ENCODE data around the gene VILL. TPM values are rescaled to one million over a fixed set of nuclear protein-coding genes. Genes with fewer than 3 reads are reported as not detected.

Gene VILL
- total RNA-seq: 10 to 100 TPM; 12.5 to 16.1 TPM

DNA sequence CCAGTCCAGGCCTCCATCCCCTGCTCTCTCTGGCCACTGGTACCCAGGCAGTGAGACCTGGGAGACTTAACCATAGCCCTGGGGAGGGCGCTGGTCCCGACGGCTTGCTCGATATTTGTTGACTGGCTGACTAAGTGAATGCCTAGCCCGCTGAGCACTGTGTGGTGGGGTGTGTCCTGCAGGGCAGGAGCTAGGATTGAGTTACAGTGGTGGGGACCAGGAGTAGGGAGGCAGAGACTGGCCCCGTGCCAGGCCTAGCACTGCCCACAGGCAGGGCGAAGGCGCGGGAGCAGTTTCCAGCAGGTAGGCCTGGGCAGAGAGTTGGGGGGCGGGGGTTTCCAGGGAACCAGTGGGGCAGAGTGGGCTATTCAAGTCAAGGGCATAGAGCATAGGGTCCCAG is at the start of gene VILL:
Gene VILL (plus strand): TSS at position 260 of the 400 bp plus-strand sequence. CDS start 2,887 bp downstream, outside the sequence.
- Mint-ChIP-seq H3K4me3 (no peak within 1 kb of the TSS), H3K27ac (no peak within 1 kb of the TSS), H3K27me3 (ENCODE audit: low read depth) (no peaks in the 10 kb centered on the region), H3K4me1 (ENCODE audit: low read depth) (peaks cover 29% of the 10 kb centered on the region), H3K9me3 (no peaks in the 10 kb centered on the region), H3K36me3 (ENCODE audit: insufficient read depth in 2 of 2) (no peaks in the 10 kb centered on the region)
- ATAC-seq (replicated peaks in 1 of 2): no peak
- DNase-seq: no peak

DNA sequence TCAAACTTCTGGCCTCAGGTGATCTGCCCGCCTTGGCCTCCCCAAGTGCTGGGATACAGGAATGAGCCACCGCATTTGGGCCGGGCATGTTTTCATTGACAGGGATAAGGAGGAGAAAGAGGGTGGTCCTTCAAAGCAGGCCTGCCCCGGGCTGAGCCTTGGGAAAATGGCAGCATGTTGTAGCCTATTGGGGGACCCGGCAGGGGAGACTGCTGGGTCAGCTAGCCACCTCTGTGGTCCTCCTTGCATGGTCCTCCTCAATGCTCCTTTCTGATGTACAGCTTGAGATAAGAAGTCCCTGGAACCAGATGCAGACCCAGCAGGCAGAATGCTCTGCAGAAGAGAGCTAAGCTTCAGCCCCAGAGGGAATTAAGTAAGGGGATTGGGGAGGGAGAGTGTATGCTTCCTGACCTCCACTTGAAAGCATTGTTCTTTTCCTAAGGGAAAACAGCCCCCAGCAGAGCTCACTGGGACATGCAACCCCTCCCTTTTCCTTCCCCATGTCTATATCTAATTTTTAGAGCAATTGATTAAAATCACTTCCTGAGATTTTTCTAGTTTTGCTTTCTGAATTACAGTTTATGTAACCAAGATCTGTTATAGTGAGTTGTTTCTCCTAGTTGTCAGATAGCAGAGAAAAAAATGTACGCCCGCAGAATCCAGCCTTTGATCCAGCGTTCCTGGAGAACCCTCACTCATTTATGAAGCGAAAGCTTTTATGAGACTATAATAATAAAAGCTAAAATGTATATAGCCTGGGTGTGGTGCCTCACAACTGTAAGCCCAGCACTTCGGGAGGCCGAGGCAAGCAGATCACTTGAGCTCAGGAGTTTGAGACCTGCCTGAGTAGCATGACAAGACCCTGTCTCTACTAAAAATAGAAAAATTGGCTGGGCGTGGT is 48.7 kb upstream of the VILL start:
- ATAC-seq (replicated peaks in 1 of 2) (no peak), DNase-seq (no peak)
- H3K27ac Mint-ChIP-seq: no peak overlapping the region
- H3K27me3 Mint-ChIP-seq (ENCODE audit: low read depth): no peaks in the 10 kb centered on the region
- no peaks in the 10 kb centered on the region for H3K9me3 Mint-ChIP-seq
- H3K36me3 Mint-ChIP-seq (ENCODE audit: insufficient read depth in 2 of 2): no peaks in the 10 kb centered on the region
- H3K4me3 Mint-ChIP-seq: no peak overlapping the region
- no peaks in the 10 kb centered on the region for H3K4me1 Mint-ChIP-seq (ENCODE audit: low read depth)

DNA sequence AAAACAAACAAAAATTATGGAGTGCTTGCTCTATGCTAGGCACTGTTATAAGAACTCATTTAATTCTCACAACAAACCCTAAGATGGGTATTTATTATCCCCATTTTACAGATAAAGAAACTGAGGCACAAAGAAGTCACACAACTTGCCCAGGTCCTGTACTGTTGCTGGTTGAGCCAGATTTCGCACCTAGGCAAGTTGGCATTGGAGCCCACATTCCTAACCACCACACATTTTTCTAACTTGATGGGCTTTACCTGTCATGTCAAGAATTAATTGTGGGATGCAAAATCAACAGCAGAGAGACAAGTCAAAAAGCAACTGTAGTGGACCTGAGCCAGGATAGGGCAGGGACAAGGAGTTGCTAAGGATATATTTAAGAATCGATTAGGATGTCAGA is 47.9 kb upstream of the VILL start:
- ATAC-seq (replicated peaks in 1 of 2) (no peak), DNase-seq (no peak)
- no peaks in the 10 kb centered on the region for H3K27me3 Mint-ChIP-seq (ENCODE audit: low read depth)
- no peak overlapping the region for H3K27ac Mint-ChIP-seq
- no peak overlapping the region for H3K4me3 Mint-ChIP-seq
- no peaks in the 10 kb centered on the region for H3K36me3 Mint-ChIP-seq (ENCODE audit: insufficient read depth in 2 of 2)
- no peaks in the 10 kb centered on the region for H3K4me1 Mint-ChIP-seq (ENCODE audit: low read depth)
- no peaks in the 10 kb centered on the region for H3K9me3 Mint-ChIP-seq

DNA sequence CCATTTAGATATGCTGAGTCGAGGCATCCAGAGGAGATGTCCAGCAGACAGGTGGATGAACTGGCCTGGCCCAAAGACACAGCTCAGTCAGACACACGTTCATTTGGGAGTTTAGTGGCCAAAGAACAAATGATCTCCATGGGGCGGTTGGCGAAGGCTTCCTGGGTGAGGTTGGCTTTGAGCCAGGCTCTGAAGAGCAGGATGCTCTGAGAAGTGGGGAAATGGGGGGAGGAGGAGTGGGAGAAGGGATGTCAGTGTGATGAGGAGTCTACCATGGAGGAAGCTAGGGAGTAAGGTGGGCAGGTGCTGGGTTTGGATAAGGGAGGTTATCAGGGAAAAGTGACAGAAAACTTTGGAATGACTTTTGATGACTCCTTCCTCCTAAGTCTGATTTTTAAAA is 47.5 kb upstream of the VILL start:
- ATAC-seq (replicated peaks in 1 of 2) (no peak), DNase-seq (no peak)
- Mint-ChIP-seq H3K9me3 (no peaks in the 10 kb centered on the region), H3K4me1 (ENCODE audit: low read depth) (no peaks in the 10 kb centered on the region), H3K36me3 (ENCODE audit: insufficient read depth in 2 of 2) (no peaks in the 10 kb centered on the region), H3K27ac (no peak overlapping the region), H3K4me3 (no peak overlapping the region), H3K27me3 (ENCODE audit: low read depth) (no peaks in the 10 kb centered on the region)

DNA sequence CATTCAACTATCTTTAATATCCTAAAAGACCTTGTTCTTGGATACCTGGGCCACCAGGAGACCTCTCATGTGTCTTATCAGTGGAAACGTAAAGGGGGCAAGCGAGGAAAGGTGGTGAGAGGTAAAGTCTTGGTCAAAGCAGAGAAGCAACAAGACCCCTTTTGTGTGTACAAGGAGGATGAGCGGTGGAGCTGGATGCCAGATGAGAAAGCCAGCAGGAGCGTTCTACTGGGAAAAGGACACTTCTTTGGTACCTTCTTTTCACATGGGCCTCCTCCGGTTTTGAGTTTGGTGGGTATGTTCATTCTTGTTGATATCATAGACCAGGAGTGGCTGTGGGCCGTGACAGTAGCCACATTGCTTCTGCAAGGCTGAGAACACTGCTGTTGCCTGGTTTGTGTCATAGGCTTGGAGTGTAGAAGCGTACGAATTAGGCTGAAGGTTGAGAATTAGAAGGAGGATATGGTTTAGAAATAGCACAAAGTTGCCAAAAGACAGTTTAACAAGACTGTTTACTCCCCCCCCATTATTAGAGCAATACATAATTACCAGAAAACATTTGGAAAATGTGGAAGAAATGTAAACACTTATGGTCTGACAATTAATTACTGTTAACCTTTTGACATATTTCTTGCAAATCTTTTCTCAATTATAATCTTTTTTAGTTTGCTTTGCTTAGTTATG is 46.8 kb upstream of the VILL start:
- H3K4me1 Mint-ChIP-seq (ENCODE audit: low read depth): no peaks in the 10 kb centered on the region
- no peaks in the 10 kb centered on the region for H3K27me3 Mint-ChIP-seq (ENCODE audit: low read depth)
- no peaks in the 10 kb centered on the region for H3K9me3 Mint-ChIP-seq
- DNase-seq: no peak
- no peak for ATAC-seq (replicated peaks in 1 of 2)
- no peak overlapping the region for H3K27ac Mint-ChIP-seq
- no peaks in the 10 kb centered on the region for H3K36me3 Mint-ChIP-seq (ENCODE audit: insufficient read depth in 2 of 2)
- no peak overlapping the region for H3K4me3 Mint-ChIP-seq

DNA sequence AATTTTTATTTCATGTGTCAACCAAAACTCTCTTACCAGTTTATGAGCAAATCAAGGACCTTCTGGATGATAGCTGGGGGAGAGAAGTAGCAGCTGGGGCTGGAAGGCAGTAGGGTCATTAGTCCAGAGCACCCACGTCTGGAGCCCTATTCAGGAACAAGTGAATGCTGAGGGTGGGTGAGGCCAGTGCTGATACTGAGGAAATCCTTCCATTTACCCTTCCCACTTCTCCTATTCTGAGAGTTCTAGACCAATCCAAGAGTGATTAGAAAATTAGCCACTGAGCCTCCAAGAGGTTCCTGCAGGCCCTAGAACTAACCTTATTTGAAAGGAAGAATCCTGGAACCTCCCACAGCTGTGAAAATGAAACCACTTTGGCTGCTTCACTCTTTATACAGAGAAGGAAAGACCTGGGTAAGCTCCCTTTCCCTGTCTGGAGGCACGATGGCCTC is 46.2 kb upstream of the VILL start:
- H3K4me1 Mint-ChIP-seq (ENCODE audit: low read depth): no peaks in the 10 kb centered on the region
- no peaks in the 10 kb centered on the region for H3K27me3 Mint-ChIP-seq (ENCODE audit: low read depth)
- no peak overlapping the region for H3K4me3 Mint-ChIP-seq
- H3K27ac Mint-ChIP-seq: no peak overlapping the region
- H3K9me3 Mint-ChIP-seq: no peaks in the 10 kb centered on the region
- ATAC-seq (replicated peaks in 1 of 2): no peak
- H3K36me3 Mint-ChIP-seq (ENCODE audit: insufficient read depth in 2 of 2): no peaks in the 10 kb centered on the region
- no peak for DNase-seq

DNA sequence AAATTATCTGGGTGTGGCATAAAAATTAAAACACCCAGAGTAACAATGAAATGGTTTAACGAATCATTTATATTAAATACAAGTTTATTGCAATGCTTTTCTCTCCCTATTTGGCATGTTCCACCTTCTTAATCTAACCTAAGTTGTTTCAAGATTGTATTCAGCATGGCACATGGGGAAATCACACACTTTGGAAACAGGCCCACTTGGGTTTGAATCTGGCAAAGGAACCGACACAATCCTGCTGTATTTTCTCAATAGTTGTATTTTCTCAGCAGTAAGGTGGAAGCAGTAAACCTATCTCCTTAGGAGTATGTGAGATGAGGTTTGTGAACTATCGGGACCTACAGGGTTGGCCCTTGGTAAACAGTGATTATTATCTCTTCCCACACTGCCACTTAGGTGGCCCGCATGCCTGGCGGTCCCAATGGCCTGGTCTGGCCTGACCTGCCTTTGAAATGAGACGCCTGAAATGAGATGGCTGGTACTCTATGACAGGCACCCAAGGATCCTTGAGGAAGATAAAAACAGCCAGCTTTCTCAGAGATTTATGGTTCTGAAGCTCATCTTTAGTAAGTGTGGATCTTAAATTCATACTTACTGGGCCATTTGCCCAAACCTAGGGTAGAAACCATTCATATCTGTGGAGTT is 45.3 kb upstream of the VILL start:
- H3K27ac Mint-ChIP-seq: no peak overlapping the region
- no peaks in the 10 kb centered on the region for H3K9me3 Mint-ChIP-seq
- no peaks in the 10 kb centered on the region for H3K27me3 Mint-ChIP-seq (ENCODE audit: low read depth)
- no peak overlapping the region for H3K4me3 Mint-ChIP-seq
- ATAC-seq (replicated peaks in 1 of 2): no peak
- no peaks in the 10 kb centered on the region for H3K4me1 Mint-ChIP-seq (ENCODE audit: low read depth)
- no peak for DNase-seq
- H3K36me3 Mint-ChIP-seq (ENCODE audit: insufficient read depth in 2 of 2): no peaks in the 10 kb centered on the region

DNA sequence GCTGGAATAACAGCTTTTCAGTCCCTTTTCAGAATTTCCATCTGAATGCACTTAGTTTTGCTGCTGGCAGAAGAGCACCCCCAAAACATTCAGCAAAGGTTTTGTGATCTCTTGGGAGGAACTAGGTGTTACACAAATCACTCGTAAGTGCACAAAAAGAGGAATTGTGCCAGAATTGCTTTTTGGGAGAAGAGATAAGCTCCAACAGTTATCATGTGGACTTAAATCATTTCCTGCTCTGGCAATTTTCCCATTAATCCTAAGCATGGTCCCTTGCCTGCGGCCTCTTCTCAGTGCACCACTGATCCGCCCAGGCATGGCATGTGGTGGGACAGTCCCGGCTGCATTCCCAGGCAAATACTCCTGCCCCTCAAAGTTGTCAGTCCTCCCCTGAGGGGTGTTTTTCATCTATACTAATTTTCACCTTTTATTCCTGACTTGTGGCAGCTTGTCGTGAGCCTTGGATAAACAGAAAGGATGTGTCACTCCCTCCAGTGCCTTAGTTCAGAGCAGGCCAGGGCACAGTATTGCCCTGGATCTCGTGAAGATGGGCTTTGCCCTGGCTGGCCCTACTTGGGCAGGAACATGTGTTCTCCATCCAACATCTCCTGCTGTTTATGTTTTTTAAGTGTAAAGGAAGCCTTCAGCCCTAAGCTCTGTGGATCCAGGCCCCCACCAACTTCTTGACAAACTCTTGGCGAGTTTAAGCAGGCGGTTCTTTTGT is 44.6 kb upstream of the VILL start:
- Mint-ChIP-seq H3K36me3 (ENCODE audit: insufficient read depth in 2 of 2) (no peaks in the 10 kb centered on the region), H3K4me1 (ENCODE audit: low read depth) (no peaks in the 10 kb centered on the region), H3K9me3 (no peaks in the 10 kb centered on the region), H3K27me3 (ENCODE audit: low read depth) (no peaks in the 10 kb centered on the region), H3K4me3 (no peak overlapping the region), H3K27ac (no peak overlapping the region)
- DNase-seq: no peak
- ATAC-seq (replicated peaks in 1 of 2): peak in 1 of 2 donors; percentile 15

DNA sequence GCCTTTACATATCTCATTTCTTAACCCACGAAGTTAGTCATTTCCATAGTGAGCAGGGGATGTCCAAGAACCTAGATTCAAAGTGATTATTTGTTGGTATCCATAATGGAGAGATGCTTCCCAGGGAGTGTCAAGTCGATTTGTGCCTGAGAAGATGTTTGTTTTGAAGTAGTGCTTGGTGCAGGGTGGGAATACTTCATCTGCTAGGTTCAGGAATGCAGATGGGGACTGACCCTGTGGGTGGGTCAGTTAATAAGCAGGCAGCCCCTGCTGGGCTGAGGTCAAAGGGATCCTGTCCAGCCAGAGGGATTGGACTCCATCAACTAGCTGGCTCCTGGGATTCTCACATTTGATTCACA is 44.1 kb upstream of the VILL start:
- ATAC-seq (replicated peaks in 1 of 2) (peak in 1 of 2 donors; percentile 32), DNase-seq (no peak)
- no peaks in the 10 kb centered on the region for H3K9me3 Mint-ChIP-seq
- no peaks in the 10 kb centered on the region for H3K4me1 Mint-ChIP-seq (ENCODE audit: low read depth)
- H3K27me3 Mint-ChIP-seq (ENCODE audit: low read depth): no peaks in the 10 kb centered on the region
- H3K36me3 Mint-ChIP-seq (ENCODE audit: insufficient read depth in 2 of 2): no peaks in the 10 kb centered on the region
- no peak overlapping the region for H3K27ac Mint-ChIP-seq
- H3K4me3 Mint-ChIP-seq: no peak overlapping the region

DNA sequence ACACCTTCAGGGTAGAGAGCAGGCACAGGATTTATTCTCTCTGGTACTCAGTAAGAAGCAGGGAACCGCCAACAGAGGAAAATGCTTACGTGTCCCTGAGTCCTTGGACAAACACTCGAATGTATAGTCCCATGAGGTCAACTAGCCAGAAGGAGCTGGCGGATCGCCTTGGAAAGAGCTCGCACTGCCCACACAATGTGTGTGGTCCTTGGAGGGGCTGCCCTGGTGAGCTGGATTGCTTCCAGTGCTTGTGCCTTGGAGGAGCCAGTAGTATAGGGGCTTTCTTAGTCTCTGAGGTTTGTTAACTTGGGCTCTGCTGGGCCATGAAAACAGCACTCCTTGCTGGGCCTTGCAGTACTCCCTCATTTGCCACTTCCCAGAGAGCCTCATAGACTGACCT is 40.7 kb upstream of the VILL start:
- DNase-seq (no peak), ATAC-seq (replicated peaks in 1 of 2) (no peak)
- Mint-ChIP-seq H3K9me3 (no peaks in the 10 kb centered on the region), H3K4me1 (ENCODE audit: low read depth) (peaks cover 4% of the 10 kb centered on the region), H3K27ac (no peak overlapping the region), H3K27me3 (ENCODE audit: low read depth) (no peaks in the 10 kb centered on the region), H3K4me3 (no peak overlapping the region), H3K36me3 (ENCODE audit: insufficient read depth in 2 of 2) (no peaks in the 10 kb centered on the region)

DNA sequence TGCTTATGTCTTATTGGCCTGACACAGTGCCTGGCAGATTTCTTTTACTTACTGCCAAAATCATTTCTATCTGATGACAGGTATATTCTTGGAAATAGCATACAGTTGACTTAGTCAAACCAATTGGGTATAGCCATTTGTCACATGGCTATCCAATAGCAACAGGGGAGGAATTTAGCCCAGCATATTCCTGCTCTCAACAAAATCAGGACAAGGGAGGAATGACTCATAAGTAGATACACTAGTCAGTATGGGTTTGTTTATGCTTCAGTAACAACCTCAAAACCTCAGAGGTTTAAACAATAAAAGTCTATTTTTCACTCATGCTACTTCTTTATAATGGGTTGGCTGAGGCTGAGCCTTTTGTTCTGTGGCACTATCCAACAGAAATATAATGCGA is 38.0 kb upstream of the VILL start:
- peak in 1 of 2 donors; percentile 21 for ATAC-seq (replicated peaks in 1 of 2)
- Mint-ChIP-seq H3K27ac (no peak overlapping the region), H3K36me3 (ENCODE audit: insufficient read depth in 2 of 2) (no peaks in the 10 kb centered on the region), H3K9me3 (no peaks in the 10 kb centered on the region), H3K27me3 (ENCODE audit: low read depth) (no peaks in the 10 kb centered on the region), H3K4me1 (ENCODE audit: low read depth) (peaks cover 17% of the 10 kb centered on the region), H3K4me3 (no peak overlapping the region)
- DNase-seq: no peak

DNA sequence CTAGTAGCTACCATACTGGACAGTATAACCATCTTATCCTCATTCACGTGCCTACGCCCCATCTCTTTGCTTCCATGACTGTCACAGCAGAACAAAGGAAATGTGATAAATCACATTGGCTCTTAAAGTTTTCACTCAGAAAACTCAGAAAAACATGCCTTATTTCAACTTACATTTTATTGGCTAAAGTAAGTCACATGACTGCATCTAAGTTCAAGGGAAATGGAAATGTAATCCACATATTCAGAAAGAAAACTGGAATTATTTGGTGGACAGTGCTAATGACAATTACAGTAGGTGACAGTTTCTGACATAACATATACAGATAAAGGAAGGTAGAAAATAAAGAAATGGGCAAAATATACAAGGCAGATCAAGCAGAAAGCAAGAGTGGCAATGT is 37.4 kb upstream of the VILL start:
- no peak for ATAC-seq (replicated peaks in 1 of 2)
- Mint-ChIP-seq H3K4me1 (ENCODE audit: low read depth) (peaks cover 19% of the 10 kb centered on the region), H3K36me3 (ENCODE audit: insufficient read depth in 2 of 2) (no peaks in the 10 kb centered on the region), H3K9me3 (no peaks in the 10 kb centered on the region), H3K27ac (no peak overlapping the region), H3K27me3 (ENCODE audit: low read depth) (no peaks in the 10 kb centered on the region), H3K4me3 (no peak overlapping the region)
- DNase-seq: no peak

Data from activated T-cell treated with anti-CD3 and anti-CD28 coated beads, Interleukin-2, amount 50 U/mL, for 72 hours (primary cell).